Liver (tissue), 9 donors: ENCODE measurements around the gene COL19A1. TPM values are rescaled to one million over a fixed set of nuclear protein-coding genes. Genes with fewer than 3 reads are reported as not detected.
"Not testable (repeated sequence)": the region's sequence is repeated elsewhere in the genome, so short reads cannot be mapped to it uniquely, and the experiment has no call there.

ENCODE experiments used
- DNase-seq: peaks from one replicate; pipeline ENCODE4 v3.0.0-alpha.2; 2017; ENCODE audit warnings: low spot score
- H3K27ac ChIP-seq, 2 donors: one replicate each; pipeline ENCODE4 v1.7.0; 2013; ENCODE audit warnings: inconsistent platforms in 2 of 2, low read length in 2 of 2, control low read depth in 1 of 2, low read depth in 1 of 2, mild to moderate bottlenecking in 1 of 2
- H3K27me3 ChIP-seq, 4 donors: one replicate each; pipeline versions ENCODE4 v1.6.1 to v1.7.0; 2013; ENCODE audit warnings: low read length in 3 of 4, inconsistent platforms in 1 of 4, mild to moderate bottlenecking in 1 of 4, moderate library complexity in 1 of 4; ENCODE audit not compliant: control insufficient read depth in 4 of 4, insufficient read depth in 4 of 4
- H3K36me3 ChIP-seq, 4 donors: one replicate each; pipeline versions ENCODE4 v1.6.1 to v1.7.0; 2013; ENCODE audit warnings: low read length in 3 of 4, mild to moderate bottlenecking in 3 of 4, low read depth in 1 of 4, moderate library complexity in 1 of 4; ENCODE audit not compliant: control insufficient read depth in 4 of 4, insufficient read depth in 3 of 4
- H3K4me1 ChIP-seq, 4 donors: one replicate each; pipeline versions ENCODE4 v1.6.1 to v1.7.0; 2013; ENCODE audit warnings: low read length in 3 of 4, mild to moderate bottlenecking in 3 of 4, moderate library complexity in 1 of 4; ENCODE audit not compliant: control insufficient read depth in 4 of 4, insufficient read depth in 4 of 4
- H3K4me3 ChIP-seq, 3 donors: one replicate each; pipeline versions ENCODE4 v1.6.1 to v1.7.0; 2013; ENCODE audit warnings: low read length in 3 of 3, control low read depth in 1 of 3, low read depth in 1 of 3, mild to moderate bottlenecking in 1 of 3
- H3K9ac ChIP-seq, 2 donors: one replicate each; pipeline ENCODE4 v1.7.0; 2013; ENCODE audit warnings: low read length in 2 of 2, mild to moderate bottlenecking in 2 of 2, moderate library complexity in 2 of 2, control low read depth in 1 of 2, low read depth in 1 of 2
- H3K9me3 ChIP-seq, 4 donors: one replicate each; pipeline versions ENCODE4 v1.6.1 to v1.7.0; 2013; ENCODE audit warnings: low read length in 3 of 4; ENCODE audit not compliant: control insufficient read depth in 4 of 4
- EGR1 ChIP-seq, 2 donors: IDR thresholded peaks; 2 replicates each; pipeline ENCODE4 v1.6.1; 2016 to 2018; ENCODE audit warnings: antibody characterized with exemption in 2 of 2, low read depth in 2 of 2
- FOXA1 ChIP-seq: IDR thresholded peaks from 2 replicates; pipeline ENCODE4 v1.6.1; 2016; ENCODE audit warnings: antibody characterized with exemption
- FOXA2 ChIP-seq: IDR thresholded peaks from 2 replicates; pipeline ENCODE4 v1.6.1; 2016; ENCODE audit warnings: antibody characterized with exemption
- GABPA ChIP-seq, 2 donors: IDR thresholded peaks in 1 of 2; conservative IDR thresholded peaks in 1 of 2; 2 replicates each; pipeline ENCODE4 v1.6.1; 2016; ENCODE audit warnings: antibody characterized with exemption in 2 of 2, mild to moderate bottlenecking in 1 of 2, moderate library complexity in 1 of 2
- HNF4A ChIP-seq, 2 donors: conservative IDR thresholded peaks; 2 replicates each; pipeline ENCODE4 v1.6.1; 2016; ENCODE audit warnings: antibody characterized with exemption in 2 of 2, mild to moderate bottlenecking in 2 of 2
- HNF4G ChIP-seq: IDR thresholded peaks from 2 replicates; pipeline ENCODE4 v1.6.1; 2016; ENCODE audit warnings: antibody characterized with exemption
- JUND ChIP-seq, 2 donors: IDR thresholded peaks; 2 replicates each; pipeline ENCODE4 v1.6.1; 2016; ENCODE audit warnings: antibody characterized with exemption in 2 of 2
- NR2F2 ChIP-seq: IDR thresholded peaks from 2 replicates; pipeline ENCODE4 v1.6.1; 2016; ENCODE audit warnings: antibody characterized with exemption
- RAD21 ChIP-seq, 2 donors: IDR thresholded peaks; 2 replicates each; pipeline ENCODE4 v1.6.1; 2016; ENCODE audit warnings: antibody characterized with exemption in 2 of 2, mild to moderate bottlenecking in 2 of 2
- SP1 ChIP-seq: IDR thresholded peaks from 2 replicates; pipeline ENCODE4 v1.6.1; 2018; ENCODE audit warnings: antibody characterized with exemption, mild to moderate bottlenecking
- TAF1 ChIP-seq: conservative IDR thresholded peaks from 2 replicates; pipeline ENCODE4 v1.6.1; 2016; ENCODE audit warnings: antibody characterized with exemption, mild to moderate bottlenecking
- YY1 ChIP-seq: IDR thresholded peaks from 2 replicates; pipeline ENCODE4 v1.6.1; 2016; ENCODE audit warnings: antibody characterized with exemption, mild to moderate bottlenecking
- WGBS: extraction: QIAGEN DNeasy Blood & Tissue Kit; methylation state at CpG from one replicate; pipeline ENCODE4 v1.1.7; 2013; 5-methylcytosine and 5-hydroxymethylcytosine counted together
- polyA plus RNA-seq, 2 donors: library from polyadenylated mRNA; stranded (reverse) in 1 of 2; unstranded in 1 of 2; fragments of 200-250 nt in 1 of 2; fragments of >200 nt in 1 of 2; fragmentation: Nextera tagmentation in 1 of 2; extraction: Ambion mirVana in 1 of 2; gene quantifications; one replicate each; pipeline versions ENCODE4 v1.2.1 to v1.2.3, GENCODE V29; 2013 to 2015
- total RNA-seq, 2 donors: library from RNA; depleted of rRNA; stranded (reverse); fragments of >200 nt; gene quantifications; one replicate each; pipeline ENCODE4 v1.2.3, GENCODE V29; 2014
- TF ChIP-seq, protein P1 (sequence below): IDR thresholded peaks from 2 replicates; pipeline ENCODE4 v1.6.1; 2016; ENCODE audit warnings: antibody characterized with exemption
- TF ChIP-seq, protein P2 (sequence below): IDR thresholded peaks from 2 replicates; pipeline ENCODE4 v1.6.1; 2016; ENCODE audit warnings: antibody characterized with exemption, mild to moderate bottlenecking
- TF ChIP-seq, protein P3 (sequence below): IDR thresholded peaks from 2 replicates; pipeline ENCODE4 v1.6.1; 2016; ENCODE audit warnings: antibody characterized with exemption
- TF ChIP-seq, protein P4 (sequence below): IDR thresholded peaks from 2 replicates; pipeline ENCODE4 v1.6.1; 2016; ENCODE audit warnings: antibody characterized with exemption
- TF ChIP-seq, protein P5 (sequence below): fragments of 150-350 bp; IDR thresholded peaks from 2 replicates; pipeline ENCODE4 v1.5.1; 2017; ENCODE audit warnings: improper control_type of control experiment, low read depth, low read length; ENCODE audit not compliant: missing input control
- donor health status: healthy.
- donor health status: healthy.
- donor health status: healthy.
- donor health status: healthy.
- donor health status: healthy.

Gene COL19A1
- total and polyA plus RNA-seq, 4 donors = 0.25 to 0.51 TPM; not detected in 2

DNA sequence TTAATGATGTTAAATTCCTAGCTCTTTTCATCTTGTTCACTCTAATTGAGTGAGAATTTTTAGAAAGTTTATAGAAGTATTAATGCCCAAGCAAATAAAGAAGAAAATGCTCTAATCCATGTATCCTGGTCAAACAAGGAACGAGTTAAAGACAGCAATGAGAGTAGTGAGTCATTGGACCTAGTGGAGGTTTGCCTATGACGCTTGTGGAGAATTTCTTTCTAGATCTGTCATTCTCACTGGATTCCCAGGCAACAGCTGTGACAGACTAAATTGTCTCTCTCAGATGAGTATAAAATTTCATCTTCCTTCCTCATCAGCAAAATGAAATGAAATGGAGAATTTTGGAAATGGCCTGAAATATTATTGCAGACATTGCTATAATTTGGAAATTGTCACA is 127.9 kb downstream of the COL19A1 start:
- Histone ChIP-seq H3K4me3 (no peak overlapping the region), H3K36me3 (no peaks in the 10 kb centered on the region), H3K4me1 (no peaks in the 10 kb centered on the region), H3K9me3 (no peaks in the 10 kb centered on the region), H3K27ac (no peak overlapping the region), H3K9ac (no peak overlapping the region), H3K27me3 (no peaks in the 10 kb centered on the region)
- DNase-seq = no peak
- WGBS = 67% methylated on average over 2 of the region's 2 CpGs
- TF ChIP-seq HNF4A (conservative IDR thresholded peaks at IDR 0.05) = no peak
- TF ChIP-seq, protein P1, sequence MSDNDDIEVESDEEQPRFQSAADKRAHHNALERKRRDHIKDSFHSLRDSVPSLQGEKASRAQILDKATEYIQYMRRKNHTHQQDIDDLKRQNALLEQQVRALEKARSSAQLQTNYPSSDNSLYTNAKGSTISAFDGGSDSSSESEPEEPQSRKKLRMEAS = no peak
- no peak for TF ChIP-seq NR2F2
- TF ChIP-seq, protein P2, sequence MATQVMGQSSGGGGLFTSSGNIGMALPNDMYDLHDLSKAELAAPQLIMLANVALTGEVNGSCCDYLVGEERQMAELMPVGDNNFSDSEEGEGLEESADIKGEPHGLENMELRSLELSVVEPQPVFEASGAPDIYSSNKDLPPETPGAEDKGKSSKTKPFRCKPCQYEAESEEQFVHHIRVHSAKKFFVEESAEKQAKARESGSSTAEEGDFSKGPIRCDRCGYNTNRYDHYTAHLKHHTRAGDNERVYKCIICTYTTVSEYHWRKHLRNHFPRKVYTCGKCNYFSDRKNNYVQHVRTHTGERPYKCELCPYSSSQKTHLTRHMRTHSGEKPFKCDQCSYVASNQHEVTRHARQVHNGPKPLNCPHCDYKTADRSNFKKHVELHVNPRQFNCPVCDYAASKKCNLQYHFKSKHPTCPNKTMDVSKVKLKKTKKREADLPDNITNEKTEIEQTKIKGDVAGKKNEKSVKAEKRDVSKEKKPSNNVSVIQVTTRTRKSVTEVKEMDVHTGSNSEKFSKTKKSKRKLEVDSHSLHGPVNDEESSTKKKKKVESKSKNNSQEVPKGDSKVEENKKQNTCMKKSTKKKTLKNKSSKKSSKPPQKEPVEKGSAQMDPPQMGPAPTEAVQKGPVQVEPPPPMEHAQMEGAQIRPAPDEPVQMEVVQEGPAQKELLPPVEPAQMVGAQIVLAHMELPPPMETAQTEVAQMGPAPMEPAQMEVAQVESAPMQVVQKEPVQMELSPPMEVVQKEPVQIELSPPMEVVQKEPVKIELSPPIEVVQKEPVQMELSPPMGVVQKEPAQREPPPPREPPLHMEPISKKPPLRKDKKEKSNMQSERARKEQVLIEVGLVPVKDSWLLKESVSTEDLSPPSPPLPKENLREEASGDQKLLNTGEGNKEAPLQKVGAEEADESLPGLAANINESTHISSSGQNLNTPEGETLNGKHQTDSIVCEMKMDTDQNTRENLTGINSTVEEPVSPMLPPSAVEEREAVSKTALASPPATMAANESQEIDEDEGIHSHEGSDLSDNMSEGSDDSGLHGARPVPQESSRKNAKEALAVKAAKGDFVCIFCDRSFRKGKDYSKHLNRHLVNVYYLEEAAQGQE = no peak
- TF ChIP-seq TAF1 = no peak
- TF ChIP-seq EGR1 (IDR thresholded peaks at IDR 0.05; ENCODE audit: low read depth in 2 of 2) = no peak
- TF ChIP-seq, protein P3, sequence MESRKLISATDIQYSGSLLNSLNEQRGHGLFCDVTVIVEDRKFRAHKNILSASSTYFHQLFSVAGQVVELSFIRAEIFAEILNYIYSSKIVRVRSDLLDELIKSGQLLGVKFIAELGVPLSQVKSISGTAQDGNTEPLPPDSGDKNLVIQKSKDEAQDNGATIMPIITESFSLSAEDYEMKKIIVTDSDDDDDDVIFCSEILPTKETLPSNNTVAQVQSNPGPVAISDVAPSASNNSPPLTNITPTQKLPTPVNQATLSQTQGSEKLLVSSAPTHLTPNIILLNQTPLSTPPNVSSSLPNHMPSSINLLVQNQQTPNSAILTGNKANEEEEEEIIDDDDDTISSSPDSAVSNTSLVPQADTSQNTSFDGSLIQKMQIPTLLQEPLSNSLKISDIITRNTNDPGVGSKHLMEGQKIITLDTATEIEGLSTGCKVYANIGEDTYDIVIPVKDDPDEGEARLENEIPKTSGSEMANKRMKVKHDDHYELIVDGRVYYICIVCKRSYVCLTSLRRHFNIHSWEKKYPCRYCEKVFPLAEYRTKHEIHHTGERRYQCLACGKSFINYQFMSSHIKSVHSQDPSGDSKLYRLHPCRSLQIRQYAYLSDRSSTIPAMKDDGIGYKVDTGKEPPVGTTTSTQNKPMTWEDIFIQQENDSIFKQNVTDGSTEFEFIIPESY = no peak
- TF ChIP-seq HNF4G = no peak
- TF ChIP-seq SP1 = no peak
- no peak for TF ChIP-seq FOXA1
- TF ChIP-seq YY1 = no peak

DNA sequence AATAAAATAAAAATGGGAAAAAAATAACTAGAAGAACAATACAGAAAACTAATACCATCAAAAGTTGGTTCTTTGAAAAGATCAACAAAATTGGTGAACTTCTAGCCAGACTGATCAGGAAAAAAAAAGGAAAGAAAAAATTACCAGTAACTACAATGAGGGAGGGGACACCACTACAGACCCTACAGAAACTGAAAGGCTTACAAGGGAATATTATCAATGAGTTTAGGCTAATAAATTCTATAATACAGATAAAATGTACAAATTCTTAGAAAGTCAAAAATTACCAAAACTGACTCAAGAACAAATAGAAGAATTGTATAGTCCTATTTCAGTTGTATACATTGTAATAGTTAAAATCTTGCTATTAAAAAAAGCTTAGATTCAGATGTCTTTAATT is 141.8 kb downstream of the COL19A1 start:
- no peak for TF ChIP-seq RAD21 (IDR thresholded peaks at IDR 0.05)
- no peak for TF ChIP-seq TAF1
- TF ChIP-seq, protein P4, sequence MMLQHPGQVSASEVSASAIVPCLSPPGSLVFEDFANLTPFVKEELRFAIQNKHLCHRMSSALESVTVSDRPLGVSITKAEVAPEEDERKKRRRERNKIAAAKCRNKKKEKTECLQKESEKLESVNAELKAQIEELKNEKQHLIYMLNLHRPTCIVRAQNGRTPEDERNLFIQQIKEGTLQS = no peak
- TF ChIP-seq JUND (IDR thresholded peaks at IDR 0.05) = no peak
- no peak for TF ChIP-seq SP1
- TF ChIP-seq HNF4G = no peak
- no peak for TF ChIP-seq FOXA2
- TF ChIP-seq HNF4A (conservative IDR thresholded peaks at IDR 0.05) = no peak
- no peak for TF ChIP-seq YY1
- TF ChIP-seq, protein P5, sequence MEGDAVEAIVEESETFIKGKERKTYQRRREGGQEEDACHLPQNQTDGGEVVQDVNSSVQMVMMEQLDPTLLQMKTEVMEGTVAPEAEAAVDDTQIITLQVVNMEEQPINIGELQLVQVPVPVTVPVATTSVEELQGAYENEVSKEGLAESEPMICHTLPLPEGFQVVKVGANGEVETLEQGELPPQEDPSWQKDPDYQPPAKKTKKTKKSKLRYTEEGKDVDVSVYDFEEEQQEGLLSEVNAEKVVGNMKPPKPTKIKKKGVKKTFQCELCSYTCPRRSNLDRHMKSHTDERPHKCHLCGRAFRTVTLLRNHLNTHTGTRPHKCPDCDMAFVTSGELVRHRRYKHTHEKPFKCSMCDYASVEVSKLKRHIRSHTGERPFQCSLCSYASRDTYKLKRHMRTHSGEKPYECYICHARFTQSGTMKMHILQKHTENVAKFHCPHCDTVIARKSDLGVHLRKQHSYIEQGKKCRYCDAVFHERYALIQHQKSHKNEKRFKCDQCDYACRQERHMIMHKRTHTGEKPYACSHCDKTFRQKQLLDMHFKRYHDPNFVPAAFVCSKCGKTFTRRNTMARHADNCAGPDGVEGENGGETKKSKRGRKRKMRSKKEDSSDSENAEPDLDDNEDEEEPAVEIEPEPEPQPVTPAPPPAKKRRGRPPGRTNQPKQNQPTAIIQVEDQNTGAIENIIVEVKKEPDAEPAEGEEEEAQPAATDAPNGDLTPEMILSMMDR = no peak
- TF ChIP-seq GABPA (IDR thresholded peaks at IDR 0.05 in 1 of 2, conservative IDR thresholded peaks at IDR 0.05 in 1 of 2) = no peak
- TF ChIP-seq NR2F2 = no peak
- no peak for TF ChIP-seq EGR1 (IDR thresholded peaks at IDR 0.05; ENCODE audit: low read depth in 2 of 2)
- TF ChIP-seq, protein P3 = no peak
- no peak overlapping the region for H3K27ac ChIP-seq
- no peak overlapping the region for H3K9ac ChIP-seq
- H3K36me3 ChIP-seq = no peaks in the 10 kb centered on the region
- H3K4me3 ChIP-seq = no peak overlapping the region
- no peaks in the 10 kb centered on the region for H3K4me1 ChIP-seq
- no peak for DNase-seq
- H3K9me3 ChIP-seq = no peaks in the 10 kb centered on the region
- H3K27me3 ChIP-seq = no peaks in the 10 kb centered on the region

DNA sequence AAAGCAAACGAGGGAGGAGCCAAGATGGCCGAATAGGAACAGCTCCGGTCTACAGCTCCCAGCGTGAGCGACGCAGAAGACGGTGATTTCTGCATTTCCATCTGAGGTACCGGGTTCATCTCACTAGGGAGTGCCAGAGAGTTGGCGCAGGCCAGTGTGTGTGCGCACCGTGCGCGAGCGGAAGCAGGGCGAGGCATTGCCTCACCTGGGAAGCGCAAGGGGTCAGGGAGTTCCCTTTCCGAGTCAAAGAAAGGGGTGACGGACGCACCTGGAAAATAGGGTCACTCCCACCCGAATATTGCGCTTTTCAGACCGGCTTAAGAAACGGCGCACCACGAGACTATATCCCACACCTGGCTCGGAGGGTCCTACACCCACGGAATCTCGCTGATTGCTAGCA is 144.0 kb downstream of the COL19A1 start:
- H3K4me1 ChIP-seq, H3K9ac ChIP-seq, H3K27ac ChIP-seq, DNase-seq, H3K9me3 ChIP-seq, H3K4me3 ChIP-seq, H3K27me3 ChIP-seq, H3K36me3 ChIP-seq: not testable (repeated sequence)
- WGBS = 91% methylated on average over 28 of the region's 28 CpGs
